ENCODE data around the gene SPNS2.

GRCh38 chr17:4511199-4511932, 12.7 kb downstream of the SPNS2 start:
- TF ChIP-seq SUZ12 (IDR thresholded peaks at IDR 0.05; ENCODE audit: extremely low read depth, insufficient read depth, insufficient read length) (no peak), YY1 (IDR thresholded peaks at IDR 0.05; ENCODE audit: insufficient read depth, insufficient read length) (no peak)

All from NT2/D1 (cell line).